HS-27A (cell line): Measurements from ENCODE around the gene TSPAN12.

ENCODE experiments used
- DNase-seq: peaks from one replicate; pipeline ENCODE4 v3.0.0-alpha.2; 2012; ENCODE audit warnings: low read depth, missing footprints

Gene TSPAN12

DNA sequence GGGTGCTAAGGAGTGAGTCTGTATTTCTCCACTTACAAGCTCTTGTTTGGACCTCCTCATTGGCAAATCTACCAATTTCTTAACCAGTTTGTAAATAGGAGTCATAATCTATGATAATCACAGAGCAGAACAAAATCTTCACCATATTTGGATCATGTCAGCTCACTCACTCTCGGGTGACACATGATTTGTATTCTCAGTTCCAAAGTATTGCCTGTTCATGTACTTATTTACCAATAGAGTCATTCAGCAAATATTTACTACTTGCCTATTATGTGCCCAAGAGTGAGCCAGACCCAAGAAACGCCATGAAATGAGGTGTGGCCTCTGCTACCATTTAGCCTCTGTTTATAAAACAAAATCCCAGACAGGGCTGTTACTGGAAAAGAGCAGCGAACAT, 114.8 kb downstream of the TSPAN12 start:
- no peak for DNase-seq

GRCh38 chr7:120742372-120742771, 115.6 kb downstream of the TSPAN12 start:
- DNase-seq = no peak

DNA sequence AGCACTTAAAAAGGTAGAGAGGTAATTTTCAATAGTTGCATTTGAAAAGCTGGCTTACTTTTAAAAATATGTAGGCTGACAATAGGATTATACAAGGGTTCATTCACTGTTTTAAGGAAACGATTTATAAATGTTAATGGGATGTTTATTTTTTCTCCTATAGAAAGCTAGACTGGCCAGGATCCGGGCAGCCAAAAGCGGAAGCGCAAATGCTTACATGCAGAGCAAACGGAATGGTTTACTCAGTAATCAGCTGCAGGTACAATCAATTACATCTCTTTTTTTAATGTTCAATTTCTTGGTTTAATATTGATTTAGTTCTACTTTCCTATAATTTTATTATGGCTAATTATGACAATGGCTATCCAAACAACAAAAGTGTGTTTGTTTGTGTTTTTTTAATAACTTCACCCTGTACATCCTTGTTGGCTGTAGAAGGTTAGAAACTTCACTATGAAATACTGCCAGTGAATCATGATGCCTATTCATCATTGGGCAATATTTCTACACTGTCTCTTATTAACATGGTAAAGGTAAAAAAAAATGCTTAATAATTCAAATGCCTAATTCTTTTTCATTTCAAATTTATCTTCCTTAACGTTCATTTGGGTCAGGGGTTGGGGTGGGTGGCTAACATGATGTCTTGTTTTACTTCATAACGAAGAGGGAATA, 116.4 kb downstream of the TSPAN12 start:
- no peak for DNase-seq

GRCh38 chr7:120740348-120740747, 117.6 kb downstream of the TSPAN12 start:
- no peak for DNase-seq

DNA sequence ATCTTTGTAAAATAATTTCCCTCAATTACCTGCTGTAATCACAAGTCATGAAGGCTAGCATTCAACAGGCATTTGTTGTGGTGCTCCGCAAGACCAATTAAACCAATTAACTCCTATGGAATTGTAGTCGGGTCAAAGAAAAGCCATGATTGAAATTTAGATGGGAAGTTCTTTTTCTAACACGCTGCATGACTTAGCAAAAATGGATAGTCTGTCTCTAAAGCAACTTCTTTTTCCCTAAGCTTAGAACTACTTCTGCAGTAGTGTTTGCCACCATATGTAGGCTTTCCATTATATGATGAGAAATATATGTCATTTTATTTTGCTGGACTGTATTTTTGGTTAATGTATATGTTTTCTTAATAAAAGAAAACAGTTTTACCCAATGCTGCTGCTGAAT, 119.1 kb downstream of the TSPAN12 start:
- DNase-seq = no peak
